Measurements from ENCODE around the gene NABP1. TPM values are rescaled to one million over a fixed set of nuclear protein-coding genes. Genes with fewer than 3 reads are reported as not detected.

NABP1 gene
- 10.5 to 12.2 TPM (median 11.2 TPM) in 5 replicates for total RNA-seq (2022; extraction: Qiagen RNA extraction)

GRCh38 chr2:191677646-191678436 is at the start of gene NABP1:
Gene NABP1, plus strand, starts transcription at chr2:191678136. Its CDS starts 479 bp downstream, at chr2:191678615.

Other genes starting within 250 kb of the NABP1 start
- gene CAVIN2, start 169.0 kb downstream of the NABP1 start, total RNA-seq (2022; extraction: Qiagen RNA extraction), result 45.9 to 78.6 TPM (median 67.9 TPM) in 5 replicates

All from A549 treated with AZD2906 at 1 μM for 4 hours (cell line).